C4-2B (cell line): ENCODE data around the gene ZNF587.
"Not testable (repeated sequence)": the region's sequence is repeated elsewhere in the genome, so short reads cannot be mapped to it uniquely, and the experiment has no call there.

Source experiments
- H3K27ac ChIP-seq: fragments of 450-650 bp; 2 replicates; pipeline ENCODE4 v1.5.1; 2017
- CTCF ChIP-seq: fragments of 450-650 bp; conservative IDR thresholded peaks from 2 replicates; pipeline ENCODE4 v1.5.1; 2017; ENCODE audit warnings: mild to moderate bottlenecking
- ZFX ChIP-seq: fragments of 450-650 bp; IDR thresholded peaks from 2 replicates; pipeline ENCODE4 v1.6.1; 2017

ZNF587 gene

DNA sequence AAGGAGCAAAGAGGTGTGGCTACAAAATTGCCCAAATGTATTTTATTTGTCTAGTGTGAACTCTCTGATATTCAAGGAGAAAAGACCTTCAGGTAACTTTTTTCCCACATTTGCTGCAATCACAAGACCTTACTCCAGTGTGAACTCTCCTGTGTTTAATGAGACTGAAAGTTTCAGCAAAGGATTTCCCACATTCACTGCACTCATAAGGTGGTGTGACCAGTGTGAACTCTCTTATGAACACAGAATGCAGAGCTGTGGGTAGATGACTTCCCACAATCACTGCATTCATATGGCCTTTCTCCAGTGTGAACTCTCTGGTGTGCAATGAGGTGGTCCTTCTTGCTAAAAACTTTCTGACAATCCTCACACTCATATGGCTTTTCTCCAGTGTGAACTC is 22.8 kb downstream of the ZNF587 start:
- H3K27ac ChIP-seq: no peak overlapping the region
- TF ChIP-seq CTCF (no peak), ZFX (no peak)

DNA sequence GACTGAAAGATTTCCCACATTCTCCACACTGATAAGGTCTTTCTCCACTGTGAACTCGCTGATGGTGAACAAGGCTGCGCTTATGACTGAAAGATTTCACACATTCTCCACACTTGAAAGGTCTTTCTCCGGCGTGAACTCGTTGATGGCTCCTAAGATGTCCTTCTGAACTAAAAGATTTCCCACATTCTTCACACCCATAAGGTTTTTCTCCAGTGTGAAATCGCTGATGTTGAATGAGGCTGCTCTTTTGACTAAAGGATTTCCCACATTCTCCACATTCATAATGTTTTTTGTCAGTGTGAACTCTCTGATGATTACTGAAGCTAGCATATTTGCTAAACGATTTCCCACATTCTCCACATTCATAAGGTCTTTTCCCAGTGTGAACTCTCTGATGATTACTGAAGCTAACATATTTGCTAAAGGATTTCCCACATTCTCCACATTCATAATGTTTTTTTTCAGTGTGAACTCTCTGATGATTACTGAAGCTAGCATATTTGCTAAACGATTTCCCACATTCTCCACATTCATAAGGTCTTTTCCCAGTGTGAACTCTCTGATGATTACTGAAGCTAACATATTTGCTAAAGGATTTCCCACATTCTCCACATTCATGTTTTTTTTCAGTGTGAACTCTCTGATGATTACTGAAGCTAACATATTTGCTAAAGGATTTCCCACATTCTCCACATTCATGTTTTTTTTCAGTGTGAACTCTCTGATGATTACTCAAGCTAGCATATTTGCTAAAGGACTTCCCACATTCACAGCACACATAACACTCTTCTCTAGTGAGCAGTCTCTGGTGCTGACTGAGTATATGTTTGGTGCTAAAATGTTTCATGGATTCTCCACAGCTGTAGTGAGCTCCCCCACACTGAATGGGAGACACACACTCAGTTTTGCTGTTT is 24.5 kb downstream of the ZNF587 start:
- not testable (repeated sequence) for H3K27ac ChIP-seq

DNA sequence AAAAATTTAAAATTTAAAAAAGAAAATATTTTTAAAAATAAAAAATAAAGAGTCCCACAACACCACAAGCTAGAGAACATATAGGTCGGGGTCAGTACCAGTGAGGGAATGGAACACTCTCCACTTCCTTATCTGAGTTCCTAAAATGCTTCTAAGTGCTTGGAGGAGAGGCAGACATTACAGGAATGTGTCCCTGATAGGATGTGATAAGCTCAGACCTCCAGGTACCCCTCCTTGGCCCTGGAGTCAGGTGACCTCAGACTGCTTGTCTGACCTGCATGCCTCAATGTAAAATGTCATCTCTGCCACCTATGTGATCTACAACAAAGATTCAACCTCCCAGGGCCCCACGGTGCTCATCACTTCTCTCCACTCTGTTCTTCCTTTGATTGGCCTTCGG is 36.4 kb downstream of the ZNF587 start:
- TF ChIP-seq ZFX: no peak
- TF ChIP-seq CTCF: no peak
- no peak overlapping the region for H3K27ac ChIP-seq

DNA sequence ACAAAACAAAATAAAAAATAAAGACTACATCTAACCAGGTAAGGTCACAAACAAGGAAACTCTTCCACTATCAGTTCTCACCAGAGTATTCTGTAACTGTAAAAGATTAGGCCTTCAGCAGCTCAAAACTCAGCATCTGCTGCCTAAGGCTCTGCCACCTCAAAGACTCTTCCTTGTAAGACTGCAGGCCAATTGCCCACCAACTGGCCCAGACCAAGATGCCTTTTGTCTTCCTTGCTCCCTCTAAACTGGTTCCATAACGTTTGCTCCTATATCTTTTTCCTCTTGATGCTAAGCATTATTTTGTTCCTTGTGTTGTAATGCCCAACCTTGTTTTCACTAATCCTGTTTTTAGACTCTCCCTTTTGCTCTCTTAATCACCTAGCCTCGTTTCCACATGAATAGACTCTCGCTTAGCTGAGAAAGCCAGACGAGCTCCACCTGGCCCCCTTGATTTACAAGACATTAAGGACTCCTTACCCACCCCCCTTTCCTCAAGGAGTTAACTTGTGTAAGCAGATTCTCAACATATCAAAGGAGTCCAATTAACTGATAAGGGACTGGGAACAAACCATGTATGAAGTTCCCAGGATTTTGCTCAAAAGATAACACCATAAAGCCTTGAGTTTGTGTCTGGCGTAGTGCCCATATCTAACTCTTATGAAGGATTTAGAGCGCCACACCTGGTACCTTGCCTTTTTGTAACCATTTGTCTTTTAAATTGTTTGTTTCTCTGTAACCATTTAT is 37.7 kb downstream of the ZNF587 start:
- H3K27ac ChIP-seq: no peak overlapping the region
- TF ChIP-seq CTCF: no peak

DNA sequence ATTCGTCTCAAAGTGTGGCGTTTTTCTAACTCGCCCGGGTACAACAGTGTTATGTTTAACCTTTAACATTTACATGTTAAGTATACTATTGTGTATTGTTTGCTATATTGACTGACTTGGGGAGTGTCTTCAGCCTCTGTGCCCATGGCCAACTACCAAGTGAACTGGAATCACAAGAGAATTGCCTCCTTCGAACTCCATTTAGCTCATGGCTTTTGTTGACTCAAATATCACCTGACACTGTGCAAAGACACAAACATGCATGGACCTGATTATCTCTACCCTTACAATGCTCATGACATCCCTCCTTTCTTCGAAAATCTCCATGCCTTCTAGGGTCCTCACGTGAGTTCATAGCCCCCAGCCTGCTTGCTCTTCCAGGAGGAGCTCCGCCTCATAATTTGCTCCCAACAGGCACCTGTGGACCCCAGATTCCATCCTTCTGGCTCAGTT is 38.5 kb downstream of the ZNF587 start:
- peak overlapping the region; percentile 58 for H3K27ac ChIP-seq
- no peak for TF ChIP-seq CTCF
- TF ChIP-seq ZFX: no peak

DNA sequence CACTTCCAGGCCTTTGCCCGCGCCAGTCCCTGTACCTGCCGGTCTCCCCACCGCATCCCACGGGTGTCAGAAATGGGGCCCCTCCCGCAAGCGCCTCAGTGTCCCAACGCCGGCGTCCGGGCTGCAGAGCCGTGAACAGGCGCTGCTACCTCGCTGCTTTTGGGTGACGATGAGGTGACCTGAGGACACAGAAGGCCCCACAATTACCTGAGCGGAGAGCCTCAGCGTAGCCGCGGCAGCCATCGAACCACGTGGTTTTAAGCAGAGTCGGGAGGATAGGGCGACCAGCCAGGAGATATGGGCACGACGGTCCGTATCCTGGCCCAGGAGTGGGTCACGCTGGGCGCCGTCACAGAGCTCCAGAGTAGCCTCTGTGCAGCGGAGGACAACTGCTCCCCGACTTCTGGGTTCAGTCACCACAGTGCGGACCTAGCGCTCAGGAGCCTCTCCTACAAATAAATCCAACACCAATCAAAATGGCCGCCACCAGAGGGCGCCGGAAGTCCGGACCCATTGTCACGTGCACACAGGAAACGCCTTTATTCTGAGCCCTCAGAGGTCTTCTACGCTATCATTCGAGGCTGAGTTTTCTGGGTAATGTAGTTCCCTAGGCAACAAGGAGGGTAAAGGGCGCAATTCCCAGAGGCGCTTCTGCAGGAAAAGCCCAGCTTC is 39.0 kb downstream of the ZNF587 start, which contains the start of gene ZNF814:
ZNF814 (minus strand) TSS at position 478 of the 672 bp plus-strand sequence; CDS start at position 243, 235 bp downstream.
- H3K27ac ChIP-seq: peak within 1 kb of the TSS; percentile 58
- TF ChIP-seq ZFX (no peak), CTCF (peak; percentile 29)

- H3K27ac ChIP-seq: not testable (repeated sequence)
These were observed 41.0 kb downstream of the ZNF587 start for GRCh38 chr19:57890706-57891105.

DNA sequence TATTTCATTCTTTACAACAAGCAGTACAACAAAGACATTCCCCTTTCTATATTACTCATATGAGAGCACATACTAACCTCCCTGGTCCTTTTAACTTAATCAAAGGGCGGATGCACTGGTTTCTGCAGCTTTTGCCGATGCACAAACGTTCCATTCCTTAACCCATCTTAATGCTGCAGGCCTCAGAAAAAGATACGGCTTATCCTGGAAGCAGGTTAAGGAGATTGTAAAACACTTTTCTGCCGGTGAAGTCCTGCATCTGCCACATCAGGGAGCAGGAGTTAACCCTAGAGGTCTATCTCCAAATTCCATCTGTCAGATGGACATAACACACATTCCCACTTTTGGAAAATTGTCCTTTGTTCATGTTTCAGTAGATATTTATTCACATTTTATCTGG is 50.7 kb downstream of the ZNF587 start:
- TF ChIP-seq CTCF: no peak
- no peak for TF ChIP-seq ZFX
- no peak overlapping the region for H3K27ac ChIP-seq
